ENCODE measurements around the gene GARIN5B.
"Not testable (repeated sequence)": the region's sequence is repeated elsewhere in the genome, so short reads cannot be mapped to it uniquely, and the experiment has no call there.

DNA sequence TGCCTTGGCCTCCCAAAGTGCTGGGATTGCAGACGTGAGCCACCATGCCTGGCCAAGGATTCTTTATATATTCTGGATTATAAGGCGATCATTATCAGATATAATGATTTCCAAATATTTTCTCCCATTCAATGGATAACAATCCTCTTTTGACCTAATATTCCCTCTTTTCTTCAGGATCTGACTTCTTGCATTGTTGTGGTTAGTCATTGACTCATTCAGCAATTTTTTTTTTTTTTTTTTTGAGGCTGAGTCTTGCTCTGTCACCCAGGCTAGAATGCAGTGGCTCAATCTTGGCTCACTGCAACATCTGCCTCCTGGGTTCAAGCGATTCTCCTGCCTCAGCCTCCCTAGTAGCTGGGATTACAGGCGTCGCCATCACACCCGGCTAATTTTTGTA, 33.3 kb downstream of the GARIN5B start:
- TF ChIP-seq EZH2 (IDR thresholded peaks at IDR 0.05; ENCODE audit: borderline replicate concordance, insufficient read depth, low read depth, low read length, poor library complexity, severe bottlenecking): not testable (repeated sequence)
- TF ChIP-seq, protein P1, sequence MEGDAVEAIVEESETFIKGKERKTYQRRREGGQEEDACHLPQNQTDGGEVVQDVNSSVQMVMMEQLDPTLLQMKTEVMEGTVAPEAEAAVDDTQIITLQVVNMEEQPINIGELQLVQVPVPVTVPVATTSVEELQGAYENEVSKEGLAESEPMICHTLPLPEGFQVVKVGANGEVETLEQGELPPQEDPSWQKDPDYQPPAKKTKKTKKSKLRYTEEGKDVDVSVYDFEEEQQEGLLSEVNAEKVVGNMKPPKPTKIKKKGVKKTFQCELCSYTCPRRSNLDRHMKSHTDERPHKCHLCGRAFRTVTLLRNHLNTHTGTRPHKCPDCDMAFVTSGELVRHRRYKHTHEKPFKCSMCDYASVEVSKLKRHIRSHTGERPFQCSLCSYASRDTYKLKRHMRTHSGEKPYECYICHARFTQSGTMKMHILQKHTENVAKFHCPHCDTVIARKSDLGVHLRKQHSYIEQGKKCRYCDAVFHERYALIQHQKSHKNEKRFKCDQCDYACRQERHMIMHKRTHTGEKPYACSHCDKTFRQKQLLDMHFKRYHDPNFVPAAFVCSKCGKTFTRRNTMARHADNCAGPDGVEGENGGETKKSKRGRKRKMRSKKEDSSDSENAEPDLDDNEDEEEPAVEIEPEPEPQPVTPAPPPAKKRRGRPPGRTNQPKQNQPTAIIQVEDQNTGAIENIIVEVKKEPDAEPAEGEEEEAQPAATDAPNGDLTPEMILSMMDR (IDR thresholded peaks at IDR 0.05): not testable (repeated sequence)

All from B cell (primary cell).